IPS-15b (cell line): Measurements from ENCODE around the gene VSNL1.

Experiments used
- H3K27me3 ChIP-seq: one replicate; pipeline ENCODE4 v1.6.1; 2013; ENCODE audit warnings: low read length; ENCODE audit not compliant: control insufficient read depth, insufficient read depth
- H3K36me3 ChIP-seq: one replicate; pipeline ENCODE4 v1.6.1; 2013; ENCODE audit warnings: low read length; ENCODE audit not compliant: control insufficient read depth, insufficient read depth
- H3K4me1 ChIP-seq: one replicate; pipeline ENCODE4 v1.6.1; 2013; ENCODE audit warnings: mild to moderate bottlenecking, low read length; ENCODE audit not compliant: control insufficient read depth, insufficient read depth
- H3K4me3 ChIP-seq: one replicate; pipeline ENCODE4 v1.5.1; 2013; ENCODE audit warnings: low read depth, low read length
- H3K9ac ChIP-seq: one replicate; pipeline ENCODE4 v1.6.1; 2013; ENCODE audit warnings: low read depth, mild to moderate bottlenecking, low read length
- H3K9me3 ChIP-seq: one replicate; pipeline ENCODE4 v1.6.1; 2013; ENCODE audit warnings: mild to moderate bottlenecking, low read length; ENCODE audit not compliant: control insufficient read depth, insufficient read depth

VSNL1 gene

GRCh38 chr2:17661460-17661859 lies 121.0 kb downstream of the VSNL1 start:
- Histone ChIP-seq H3K9me3 (no peaks in the 10 kb centered on the region), H3K36me3 (no peaks in the 10 kb centered on the region), H3K4me3 (no peak overlapping the region), H3K27me3 (no peaks in the 10 kb centered on the region), H3K9ac (no peak overlapping the region), H3K4me1 (no peaks in the 10 kb centered on the region)

GRCh38 chr2:17662723-17663122 lies 122.2 kb downstream of the VSNL1 start:
- H3K27me3 ChIP-seq = no peaks in the 10 kb centered on the region
- H3K9ac ChIP-seq = no peak overlapping the region
- no peak overlapping the region for H3K4me3 ChIP-seq
- no peaks in the 10 kb centered on the region for H3K4me1 ChIP-seq
- no peaks in the 10 kb centered on the region for H3K9me3 ChIP-seq
- no peaks in the 10 kb centered on the region for H3K36me3 ChIP-seq

- Histone ChIP-seq H3K36me3 (peaks cover 7% of the 10 kb centered on the region), H3K27me3 (no peaks in the 10 kb centered on the region), H3K4me3 (no peak overlapping the region), H3K4me1 (no peaks in the 10 kb centered on the region), H3K9ac (no peak overlapping the region), H3K9me3 (no peaks in the 10 kb centered on the region)
Observed at GRCh38 chr2:17664534-17664933, 124.0 kb downstream of the VSNL1 start.

GRCh38 chr2:17667898-17668297 lies 127.4 kb downstream of the VSNL1 start:
- H3K9ac ChIP-seq = no peak overlapping the region

GRCh38 chr2:17672583-17673317 lies 132.3 kb downstream of the VSNL1 start:
- peaks cover 7% of the 10 kb centered on the region for H3K36me3 ChIP-seq
- H3K4me3 ChIP-seq = no peak overlapping the region
- H3K27me3 ChIP-seq = no peaks in the 10 kb centered on the region
- no peaks in the 10 kb centered on the region for H3K9me3 ChIP-seq
- no peaks in the 10 kb centered on the region for H3K4me1 ChIP-seq
- H3K9ac ChIP-seq = no peak overlapping the region

More at GRCh38 chr2:17667898-17668297, 127.4 kb downstream of the VSNL1 start:
- Histone ChIP-seq H3K36me3 (peaks cover 7% of the 10 kb centered on the region), H3K9me3 (no peaks in the 10 kb centered on the region), H3K4me1 (no peaks in the 10 kb centered on the region), H3K27me3 (no peaks in the 10 kb centered on the region), H3K4me3 (no peak overlapping the region)

GRCh38 chr2:17674817-17675216 lies 134.3 kb downstream of the VSNL1 start:
- Histone ChIP-seq H3K9me3 (no peaks in the 10 kb centered on the region), H3K36me3 (no peaks in the 10 kb centered on the region), H3K9ac (no peak overlapping the region), H3K27me3 (no peaks in the 10 kb centered on the region), H3K4me3 (no peak overlapping the region), H3K4me1 (no peaks in the 10 kb centered on the region)

DNA sequence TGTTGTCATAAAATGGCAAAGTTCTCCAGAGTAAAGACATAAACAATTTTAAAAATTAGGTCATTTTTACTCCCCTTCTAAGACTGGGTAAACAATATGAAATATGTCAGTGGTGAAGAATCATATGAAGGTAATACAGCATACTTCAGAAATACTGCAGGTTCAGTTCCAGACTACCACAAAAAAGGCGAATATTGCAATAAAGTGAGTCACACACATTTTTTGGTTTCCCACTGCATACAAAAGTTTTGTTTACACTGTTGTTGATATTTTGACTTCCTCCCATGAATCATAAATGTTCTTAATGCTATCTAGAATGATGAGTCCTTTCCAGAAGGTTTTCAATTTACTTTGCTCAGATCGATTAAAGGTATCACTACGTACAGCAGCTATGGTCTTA lies 139.6 kb downstream of the VSNL1 start:
- H3K27me3 ChIP-seq = no peaks in the 10 kb centered on the region
- no peaks in the 10 kb centered on the region for H3K36me3 ChIP-seq
- no peaks in the 10 kb centered on the region for H3K9me3 ChIP-seq
- no peak overlapping the region for H3K4me3 ChIP-seq
- H3K9ac ChIP-seq = no peak overlapping the region
- no peaks in the 10 kb centered on the region for H3K4me1 ChIP-seq

GRCh38 chr2:17682098-17682857 lies 141.8 kb downstream of the VSNL1 start:
- Histone ChIP-seq H3K4me3 (no peak overlapping the region), H3K27me3 (no peaks in the 10 kb centered on the region), H3K9me3 (no peaks in the 10 kb centered on the region), H3K9ac (no peak overlapping the region), H3K4me1 (no peaks in the 10 kb centered on the region), H3K36me3 (no peaks in the 10 kb centered on the region)

DNA sequence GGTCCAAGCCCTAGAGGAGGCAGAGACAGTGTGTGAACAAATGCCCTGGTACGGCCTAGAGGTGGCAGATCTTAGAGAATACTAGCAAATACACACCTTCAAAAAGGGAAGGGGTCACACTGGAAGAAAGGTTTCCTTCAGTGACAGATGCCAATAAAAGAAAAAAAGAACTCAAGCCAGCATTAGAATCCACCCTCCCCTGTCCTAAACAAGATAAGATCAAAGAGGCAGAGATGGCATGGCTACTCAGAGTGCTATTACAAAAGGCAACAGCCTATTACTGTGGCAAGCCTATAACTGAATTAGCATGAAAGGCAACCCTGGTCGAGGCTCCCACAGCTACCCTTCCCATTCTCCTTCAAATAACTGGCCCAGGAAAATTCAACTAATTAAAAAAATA lies 143.5 kb downstream of the VSNL1 start:
- no peak overlapping the region for H3K9ac ChIP-seq
- no peak overlapping the region for H3K4me3 ChIP-seq
- H3K9me3 ChIP-seq = no peaks in the 10 kb centered on the region
- H3K36me3 ChIP-seq = no peaks in the 10 kb centered on the region
- no peaks in the 10 kb centered on the region for H3K4me1 ChIP-seq
- no peaks in the 10 kb centered on the region for H3K27me3 ChIP-seq

DNA sequence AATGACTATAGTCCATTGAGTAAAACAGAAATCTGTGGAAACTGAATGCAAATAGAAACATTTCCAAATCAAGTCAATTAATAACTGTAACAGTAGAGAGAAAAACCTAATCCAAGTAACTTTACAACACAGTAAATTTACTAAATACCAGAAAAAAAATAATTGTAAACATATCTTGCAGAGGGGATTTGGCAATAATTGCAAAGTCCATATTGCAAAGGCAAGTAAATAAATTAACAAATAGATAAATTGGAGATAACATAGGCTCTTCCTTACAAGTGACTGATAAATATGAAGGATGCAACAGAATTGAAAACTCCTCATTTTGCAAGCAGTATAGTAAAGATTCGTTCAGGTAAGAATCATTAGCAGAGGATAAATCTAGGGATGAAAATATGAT lies 148.1 kb downstream of the VSNL1 start:
- no peaks in the 10 kb centered on the region for H3K27me3 ChIP-seq
- no peaks in the 10 kb centered on the region for H3K4me1 ChIP-seq
- no peak overlapping the region for H3K9ac ChIP-seq
- no peak overlapping the region for H3K4me3 ChIP-seq
- H3K36me3 ChIP-seq = no peaks in the 10 kb centered on the region
- no peaks in the 10 kb centered on the region for H3K9me3 ChIP-seq

GRCh38 chr2:17689010-17689409 lies 148.5 kb downstream of the VSNL1 start:
- Histone ChIP-seq H3K9me3 (no peaks in the 10 kb centered on the region), H3K4me1 (no peaks in the 10 kb centered on the region), H3K4me3 (no peak overlapping the region), H3K36me3 (peaks cover 3% of the 10 kb centered on the region), H3K27me3 (no peaks in the 10 kb centered on the region), H3K9ac (no peak overlapping the region)

DNA sequence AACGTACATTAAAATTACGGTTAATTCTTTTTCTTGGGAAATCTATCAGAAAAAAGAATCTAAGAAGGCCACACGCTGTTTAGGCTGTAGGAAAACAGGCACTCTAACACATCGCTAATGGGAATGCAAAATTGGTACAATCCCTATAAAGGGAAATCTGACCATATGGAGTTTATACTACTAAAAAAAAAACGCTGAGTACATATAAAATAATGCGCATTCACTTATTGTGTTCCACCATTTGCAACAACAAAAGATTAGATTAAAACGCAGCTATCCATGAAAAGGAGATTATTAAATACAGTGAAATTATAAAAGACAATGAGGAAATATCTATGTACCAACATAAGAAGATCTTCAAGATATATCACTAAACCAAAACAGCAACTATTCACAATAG lies 150.3 kb downstream of the VSNL1 start:
- Histone ChIP-seq H3K36me3 (peaks cover 5% of the 10 kb centered on the region), H3K9me3 (no peaks in the 10 kb centered on the region), H3K4me1 (no peaks in the 10 kb centered on the region), H3K27me3 (no peaks in the 10 kb centered on the region), H3K9ac (no peak overlapping the region), H3K4me3 (no peak overlapping the region)
